Activated B cell treated with CpG ODN at 0.5 μM for 24 hours (primary cell): ENCODE measurements around the gene GGT6. TPM values are rescaled to one million over a fixed set of nuclear protein-coding genes. Genes with fewer than 3 reads are reported as not detected.

Experiments used
- ATAC-seq: fragments of 200-7000 bp; cut with Tn5 transposase; one replicate; pipeline ENCODE4 v1.10.0; 2021; ENCODE audit warnings: low read depth, mild to moderate bottlenecking, moderate library complexity
- CTCF ChIA-PET: fragments of 350-600 bp; sonication (Branson Sonifier 250); formaldehyde crosslinking; loops from one replicate; lab custom pipeline; 2021; ENCODE audit warnings: antibody characterized with exemption; lab: Charles Lee
- POLR2A ChIA-PET: fragments of 350-600 bp; sonication (Branson Sonifier 250); formaldehyde crosslinking; loops from one replicate; lab custom pipeline; 2021; ENCODE audit warnings: antibody characterized with exemption; lab: Charles Lee
- DNase-seq: peaks from one replicate; pipeline ENCODE4 v3.0.0; 2022
- H3K27ac Mint-ChIP-seq: one replicate; pipeline ENCODE4 v1.8.0; 2020; ENCODE audit warnings: mixed read lengths
- H3K27me3 Mint-ChIP-seq: one replicate; pipeline ENCODE4 v1.8.0; 2021; ENCODE audit warnings: mixed read lengths
- H3K36me3 Mint-ChIP-seq: one replicate; pipeline ENCODE4 v1.8.0; 2021; ENCODE audit warnings: low read depth, mixed read lengths
- H3K4me1 Mint-ChIP-seq: one replicate; pipeline ENCODE4 v1.8.0; 2021; ENCODE audit warnings: mixed read lengths
- H3K4me3 Mint-ChIP-seq: one replicate; pipeline ENCODE4 v1.8.0; 2020; ENCODE audit warnings: mild to moderate bottlenecking, mixed read lengths
- H3K9me3 Mint-ChIP-seq: one replicate; pipeline ENCODE4 v1.8.0; 2020; ENCODE audit warnings: mixed read lengths
- intact Hi-C: fragments of 100-400 bp; cut with micrococcal nuclease; formaldehyde crosslinking; loops from one replicate; pipeline ENCODE4 v1.15.1; 2024
- total RNA-seq: library from RNA; stranded (reverse); gene quantifications from 2 replicates; pipeline ENCODE4 v1.2.3, GENCODE V29; 2022
- TF ChIP-seq, protein P1 (sequence below): fragments of 200-600 bp; IDR thresholded peaks from one replicate; pipeline ENCODE4 v1.8.0; 2022; ENCODE audit warnings: antibody characterized with exemption, mild to moderate bottlenecking

The GGT6 gene
- total RNA-seq, 1 donor from 2014 or later, result not detected

DNA sequence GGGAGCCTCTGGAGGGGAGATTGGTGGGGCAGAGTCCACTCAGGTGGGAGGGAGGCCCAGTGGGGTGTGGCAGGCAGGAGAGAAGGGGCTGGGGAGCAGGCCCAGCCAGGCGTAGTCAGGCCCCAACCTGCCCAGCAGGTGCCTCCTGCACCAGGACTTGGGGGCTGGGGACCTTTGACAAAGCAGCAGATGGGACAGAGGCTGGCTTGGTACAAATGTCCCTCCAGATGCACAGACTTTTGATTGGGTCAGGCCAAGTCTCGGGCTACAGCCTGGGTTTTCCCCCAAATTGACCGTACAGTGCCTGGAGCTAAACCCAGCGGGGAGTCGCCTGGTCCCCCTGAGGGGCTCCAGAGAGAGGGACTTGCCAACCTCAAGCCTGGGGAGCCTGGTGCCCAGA lies 411 bp downstream of the GGT6 start:
- Mint-ChIP-seq H3K36me3 (peaks cover 5% of the 10 kb centered on the region), H3K27me3 (no peaks in the 10 kb centered on the region), H3K4me1 (peaks cover 29% of the 10 kb centered on the region), H3K27ac (no peak overlapping the region), H3K9me3 (no peaks in the 10 kb centered on the region), H3K4me3 (no peak overlapping the region)
- no peak for ATAC-seq
- intact Hi-C loops, result loop anchor here (5.0 kb wide), 1 partner anchor 437 kb away; the partner anchor contains the start of genes INCA1 and KIF1C
- CTCF ChIA-PET, result no interaction called here
- TF ChIP-seq, protein P1, sequence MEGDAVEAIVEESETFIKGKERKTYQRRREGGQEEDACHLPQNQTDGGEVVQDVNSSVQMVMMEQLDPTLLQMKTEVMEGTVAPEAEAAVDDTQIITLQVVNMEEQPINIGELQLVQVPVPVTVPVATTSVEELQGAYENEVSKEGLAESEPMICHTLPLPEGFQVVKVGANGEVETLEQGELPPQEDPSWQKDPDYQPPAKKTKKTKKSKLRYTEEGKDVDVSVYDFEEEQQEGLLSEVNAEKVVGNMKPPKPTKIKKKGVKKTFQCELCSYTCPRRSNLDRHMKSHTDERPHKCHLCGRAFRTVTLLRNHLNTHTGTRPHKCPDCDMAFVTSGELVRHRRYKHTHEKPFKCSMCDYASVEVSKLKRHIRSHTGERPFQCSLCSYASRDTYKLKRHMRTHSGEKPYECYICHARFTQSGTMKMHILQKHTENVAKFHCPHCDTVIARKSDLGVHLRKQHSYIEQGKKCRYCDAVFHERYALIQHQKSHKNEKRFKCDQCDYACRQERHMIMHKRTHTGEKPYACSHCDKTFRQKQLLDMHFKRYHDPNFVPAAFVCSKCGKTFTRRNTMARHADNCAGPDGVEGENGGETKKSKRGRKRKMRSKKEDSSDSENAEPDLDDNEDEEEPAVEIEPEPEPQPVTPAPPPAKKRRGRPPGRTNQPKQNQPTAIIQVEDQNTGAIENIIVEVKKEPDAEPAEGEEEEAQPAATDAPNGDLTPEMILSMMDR, result no peak
- no peak for DNase-seq
- POLR2A ChIA-PET, result no interaction called here

- Mint-ChIP-seq H3K27me3 (no peaks in the 10 kb centered on the region), H3K36me3 (peaks cover 9% of the 10 kb centered on the region), H3K4me1 (peaks cover 35% of the 10 kb centered on the region), H3K27ac (no peak overlapping the region), H3K4me3 (no peak overlapping the region), H3K9me3 (no peaks in the 10 kb centered on the region)
- intact Hi-C loops, result loop anchor here (5.0 kb wide), 1 partner anchor 438 kb away; the partner anchor contains the start of genes INCA1 and KIF1C
- DNase-seq (no peak), ATAC-seq (no peak)
- ChIA-PET POLR2A (no interaction called here), CTCF (no interaction called here)
- TF ChIP-seq, protein P1, result no peak
These were observed 1.1 kb downstream of the GGT6 start for GRCh38 chr17:4559139-4559791.

GRCh38 chr17:4558347-4558971 lies 1.9 kb downstream of the GGT6 start:
- intact Hi-C loops, result loop anchor here (5.0 kb wide), 1 partner anchor 439 kb away; the partner anchor contains the start of genes INCA1 and KIF1C

DNA sequence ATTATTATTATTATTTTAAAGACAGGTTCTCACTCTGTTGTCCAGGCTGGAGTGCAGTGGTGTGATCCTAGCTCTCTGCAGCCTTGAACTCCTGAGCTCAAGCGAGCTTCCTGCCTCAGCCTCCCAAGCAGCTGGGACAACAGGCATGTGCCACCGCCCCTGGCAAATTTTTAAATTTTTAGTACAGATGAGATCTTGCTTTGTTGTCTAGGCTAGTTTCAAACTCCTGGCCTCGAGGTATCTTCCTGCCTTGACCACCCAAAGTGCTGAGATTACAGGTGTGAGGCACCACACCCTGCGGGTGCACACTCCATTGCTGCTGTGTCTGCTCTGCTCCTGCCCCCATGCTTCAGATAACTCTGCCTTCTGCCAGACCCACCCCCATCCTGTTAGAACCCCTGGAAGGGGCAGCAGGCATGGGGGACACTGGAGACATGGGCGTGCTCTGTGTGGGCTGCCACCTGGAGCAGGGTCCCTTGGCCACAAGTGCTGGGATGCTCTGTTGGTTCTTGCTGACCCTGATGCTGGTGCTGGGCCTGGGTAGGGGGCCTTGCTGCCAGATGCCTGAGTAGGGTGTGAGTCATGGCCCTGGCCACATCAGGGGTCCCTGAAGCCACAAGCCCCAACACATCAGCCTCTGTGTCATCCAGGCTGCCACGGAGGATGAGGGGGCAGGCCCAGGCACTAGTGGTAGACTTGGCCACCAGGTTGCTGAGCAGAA lies 2.6 kb downstream of the GGT6 start:
- Mint-ChIP-seq H3K9me3 (no peaks in the 10 kb centered on the region), H3K27me3 (no peaks in the 10 kb centered on the region), H3K27ac (no peak overlapping the region), H3K4me3 (no peak overlapping the region), H3K4me1 (peaks cover 43% of the 10 kb centered on the region), H3K36me3 (peaks cover 15% of the 10 kb centered on the region)
- TF ChIP-seq, protein P1, result no peak
- ATAC-seq (no peak), DNase-seq (no peak)
- ChIA-PET POLR2A (no interaction called here), CTCF (interaction anchor here (1.4 kb wide), 1 partner anchor 9 kb away, joined by 8 read pairs; no protein-coding TSS in a partner anchor)
- intact Hi-C loops, result loop anchor here (5.0 kb wide), 1 partner anchor 440 kb away; the partner anchor contains the start of genes INCA1 and KIF1C

More at GRCh38 chr17:4558347-4558971, 1.9 kb downstream of the GGT6 start:
- H3K4me3 Mint-ChIP-seq, result no peak overlapping the region
- TF ChIP-seq, protein P1, result no peak
- H3K4me1 Mint-ChIP-seq, result peaks cover 43% of the 10 kb centered on the region
- H3K27me3 Mint-ChIP-seq, result no peaks in the 10 kb centered on the region
- no peak overlapping the region for H3K27ac Mint-ChIP-seq
- peaks cover 12% of the 10 kb centered on the region for H3K36me3 Mint-ChIP-seq
- ChIA-PET CTCF (no interaction called here), POLR2A (no interaction called here)
- DNase-seq (no peak), ATAC-seq (no peak)
- H3K9me3 Mint-ChIP-seq, result no peaks in the 10 kb centered on the region
